ENCODE data around the gene CYP27B1. TPM values are rescaled to one million over a fixed set of nuclear protein-coding genes. Genes with fewer than 3 reads are reported as not detected.

CYP27B1 gene
- total and polyA plus RNA-seq, 9 of the 15 experiments (the other 6 are each of a cell fraction or from before 2014, with no cell fraction given) = 0.18 to 4.2 (median 1.8) TPM

- Histone ChIP-seq H3K9me1 (ENCODE audit: control insufficient read depth, insufficient read depth, low read length) (no peaks in the 10 kb centered on the region), H4K20me1 (replicated peaks; ENCODE audit: control insufficient read depth, insufficient read depth, low read length) (no peaks in the 10 kb centered on the region), H3K36me3 (ENCODE audit: control insufficient read depth, insufficient read depth, low read length) (peaks cover 52% of the 10 kb centered on the region; the same call in 2 of the 3 replicates), H2AFZ (ENCODE audit: low read depth, low read length) (no peak overlapping the region), H3K4me3 (no peak overlapping the region), H3K9ac (ENCODE audit: insufficient read depth in 1 of 2, low read depth in 2 of 2, low read length in 2 of 2) (no peak overlapping the region), H3K27ac (ENCODE audit: extremely low read depth, low read depth, low read length) (no peak overlapping the region), H3K4me1 (replicated peaks in 1 of 2; ENCODE audit: control insufficient read depth in 2 of 2, insufficient read depth in 2 of 2, low read length in 2 of 2) (no peaks in the 10 kb centered on the region), H3K27me3 (ENCODE audit: control insufficient read depth in 2 of 2, insufficient read depth in 2 of 2, low read length in 2 of 2) (no peaks in the 10 kb centered on the region), H3K4me2 (ENCODE audit: insufficient read depth, low read length) (no peak overlapping the region), H3K9me3 (replicated peaks; ENCODE audit: control insufficient read depth, insufficient read depth, low read depth, low read length) (no peaks in the 10 kb centered on the region), H3K79me2 (ENCODE audit: control insufficient read depth, insufficient read depth, low read length) (no peaks in the 10 kb centered on the region)
- intact Hi-C loops (cut with micrococcal nuclease) (no loop called here), in situ Hi-C loops (cut with MboI) (no loop called here)
- no peak for DNase-seq (ENCODE audit: extremely low read depth in 1 of 4, low spot score in 3 of 4)
- ChIA-PET CTCF (ENCODE audit: low intra/inter-chr PET ratio) (no interaction called here), POLR2A (interaction anchor here (0.9 to 1.1 kb wide), 2 partner anchors 11 to 24 kb away, joined by 4 to 5 read pairs; partner anchors contain the start of gene OS9)
- FAIRE-seq = no peak
- 93% methylated on average over 14 of the region's 22 CpGs for WGBS (ENCODE audit: insufficient coverage, low coverage, missing lambda C conversion rate)
- no peak for TF ChIP-seq POLR3A (IDR thresholded peaks at IDR 0.05; ENCODE audit: borderline replicate concordance, extremely low read depth, insufficient read depth, insufficient read length)
- TF ChIP-seq KLF16 (IDR thresholded peaks at IDR 0.05) = no peak
- no peak for TF ChIP-seq CBFA2T2 (conservative IDR thresholded peaks at IDR 0.05)
- no peak for TF ChIP-seq ASH1L (IDR thresholded peaks at IDR 0.05; ENCODE audit: borderline replicate concordance, low read depth, partially characterized antibody)
- TF ChIP-seq ZNF561 (CRISPR knock-in tag; conservative IDR thresholded peaks at IDR 0.05) = no peak
- TF ChIP-seq ZNF274 (IDR thresholded peaks at IDR 0.05; ENCODE audit: borderline replicate concordance, low read depth, low read length) = no peak
- no peak for ATAC-seq
- BruUV-seq (replicated peaks) = TSS peak; percentile 53
These were observed 48.8 kb downstream of the CYP27B1 start for GRCh38 chr12:57717846-57718640.
